Stomach (tissue), 4 donors: ENCODE data around the gene LRRC8B.
"Not testable (repeated sequence)": the region's sequence is repeated elsewhere in the genome, so short reads cannot be mapped to it uniquely, and the experiment has no call there.

ENCODE experiments used
- EP300 ChIP-seq: sonication (generic); formaldehyde crosslinking; IDR thresholded peaks from one replicate; pipeline ENCODE4 v1.6.1; 2017; ENCODE audit warnings: antibody characterized with exemption
- POLR2A ChIP-seq, 4 donors: fragments of 450-650 bp; IDR thresholded peaks; one replicate each; pipeline ENCODE4 v1.6.1; 2016; ENCODE audit warnings: antibody characterized with exemption in 4 of 4, control low read depth in 2 of 4, mild to moderate bottlenecking in 1 of 4, moderate library complexity in 1 of 4
- TF ChIP-seq, protein P1 (sequence below), 7 experiments: fragments of 450-650 bp in 4 of 7; fragments of 200-600 bp in 3 of 7; sonication (generic) in 3 of 7; IDR thresholded peaks; one replicate each; pipeline ENCODE4 v1.5.1; 2016 to 2019; ENCODE audit warnings: antibody characterized with exemption in 7 of 7, control low read depth in 2 of 7, mild to moderate bottlenecking in 1 of 7

GRCh38 chr1:89521977-89522376 is 2.7 kb upstream of the LRRC8B start:
- TF ChIP-seq, protein P1, sequence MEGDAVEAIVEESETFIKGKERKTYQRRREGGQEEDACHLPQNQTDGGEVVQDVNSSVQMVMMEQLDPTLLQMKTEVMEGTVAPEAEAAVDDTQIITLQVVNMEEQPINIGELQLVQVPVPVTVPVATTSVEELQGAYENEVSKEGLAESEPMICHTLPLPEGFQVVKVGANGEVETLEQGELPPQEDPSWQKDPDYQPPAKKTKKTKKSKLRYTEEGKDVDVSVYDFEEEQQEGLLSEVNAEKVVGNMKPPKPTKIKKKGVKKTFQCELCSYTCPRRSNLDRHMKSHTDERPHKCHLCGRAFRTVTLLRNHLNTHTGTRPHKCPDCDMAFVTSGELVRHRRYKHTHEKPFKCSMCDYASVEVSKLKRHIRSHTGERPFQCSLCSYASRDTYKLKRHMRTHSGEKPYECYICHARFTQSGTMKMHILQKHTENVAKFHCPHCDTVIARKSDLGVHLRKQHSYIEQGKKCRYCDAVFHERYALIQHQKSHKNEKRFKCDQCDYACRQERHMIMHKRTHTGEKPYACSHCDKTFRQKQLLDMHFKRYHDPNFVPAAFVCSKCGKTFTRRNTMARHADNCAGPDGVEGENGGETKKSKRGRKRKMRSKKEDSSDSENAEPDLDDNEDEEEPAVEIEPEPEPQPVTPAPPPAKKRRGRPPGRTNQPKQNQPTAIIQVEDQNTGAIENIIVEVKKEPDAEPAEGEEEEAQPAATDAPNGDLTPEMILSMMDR (IDR thresholded peaks at IDR 0.05), result not testable (repeated sequence)
- TF ChIP-seq POLR2A (IDR thresholded peaks at IDR 0.05); EP300: not testable (repeated sequence)
